NCI-H1092 treated with DMSO at 0.1 percent for 48 hours (cell line): ENCODE data around the gene KIF16B.
"Not testable (repeated sequence)": the region's sequence is repeated elsewhere in the genome, so short reads cannot be mapped to it uniquely, and the experiment has no call there.

ENCODE experiments used
- DNase-seq: peaks from one replicate; lab custom pipeline; 2025; lab: John Stamatoyannopoulos, UW

KIF16B gene

GRCh38 chr20:16260133-16260532, 313.1 kb downstream of the KIF16B start:
- not testable (repeated sequence) for DNase-seq

- no peak for DNase-seq
Measured at GRCh38 chr20:16258766-16259165, 314.5 kb downstream of the KIF16B start.

- no peak for DNase-seq
Measured at GRCh38 chr20:16257813-16258430, 315.3 kb downstream of the KIF16B start.

- no peak for DNase-seq
Measured at GRCh38 chr20:16257021-16257420, 316.2 kb downstream of the KIF16B start.

- DNase-seq, result no peak
Measured at GRCh38 chr20:16246870-16247269, 326.4 kb downstream of the KIF16B start.

GRCh38 chr20:16246291-16246690, 327.0 kb downstream of the KIF16B start:
- DNase-seq, result no peak

GRCh38 chr20:16245879-16246278, 327.4 kb downstream of the KIF16B start:
- DNase-seq, result no peak

- no peak for DNase-seq
Measured at GRCh38 chr20:16244892-16245291, 328.4 kb downstream of the KIF16B start.

GRCh38 chr20:16243470-16243869, 329.8 kb downstream of the KIF16B start:
- DNase-seq, result no peak

- no peak for DNase-seq
Measured at GRCh38 chr20:16241911-16242310, 331.3 kb downstream of the KIF16B start.

GRCh38 chr20:16240355-16240754, 332.9 kb downstream of the KIF16B start:
- no peak for DNase-seq

- DNase-seq, result no peak
Measured at GRCh38 chr20:16236589-16237241, 336.5 kb downstream of the KIF16B start.

- no peak for DNase-seq
Measured at GRCh38 chr20:16230402-16230801, 342.8 kb downstream of the KIF16B start.

GRCh38 chr20:16229813-16230212, 343.4 kb downstream of the KIF16B start:
- no peak for DNase-seq

- no peak for DNase-seq
Measured at GRCh38 chr20:16228722-16229121, 344.5 kb downstream of the KIF16B start.

GRCh38 chr20:16226961-16227360, 346.3 kb downstream of the KIF16B start:
- not testable (repeated sequence) for DNase-seq

GRCh38 chr20:16224836-16225235, 348.4 kb downstream of the KIF16B start:
- no peak for DNase-seq

GRCh38 chr20:16222859-16223411, 350.3 kb downstream of the KIF16B start:
- DNase-seq, result no peak
